RWPE2 (cell line): Measurements from ENCODE around the gene DIP2C.

Experiments
- ATAC-seq: fragments of 200-7000 bp; cut with Tn5 transposase; 3 replicates; pipeline ENCODE4 v1.9.1; 2021; ENCODE audit warnings: low read depth
- DNase-seq: peaks from one replicate; pipeline ENCODE4 v3.0.0-alpha.2; 2020; ENCODE audit warnings: low spot score
- H3K27ac ChIP-seq: fragments of 450-650 bp; 2 replicates; pipeline ENCODE4 v1.5.1; 2017; ENCODE audit warnings: mild to moderate bottlenecking; ENCODE audit not compliant: poor library complexity, severe bottlenecking
- H3K27me3 ChIP-seq: fragments of 250-450 bp; sonication (Bioruptor Pico); 2 replicates; pipeline ENCODE4 v1.5.1; 2021; ENCODE audit warnings: mild to moderate bottlenecking, moderate library complexity; ENCODE audit not compliant: insufficient read depth, poor library complexity, severe bottlenecking
- H3K36me3 ChIP-seq: fragments of 250-450 bp; sonication (Bioruptor Pico); 2 replicates; pipeline ENCODE4 v1.5.1; 2020; ENCODE audit warnings: low read depth, mild to moderate bottlenecking, moderate library complexity
- H3K4me1 ChIP-seq: fragments of 250-450 bp; sonication (Bioruptor Pico); 2 replicates; pipeline ENCODE4 v1.5.1; 2021; ENCODE audit warnings: mild to moderate bottlenecking, moderate library complexity; ENCODE audit not compliant: insufficient read depth, poor library complexity, severe bottlenecking
- H3K4me3 ChIP-seq: fragments of 250-450 bp; sonication (Bioruptor Pico); 2 replicates; pipeline ENCODE4 v1.5.1; 2021; ENCODE audit warnings: mild to moderate bottlenecking, moderate library complexity; ENCODE audit not compliant: severe bottlenecking
- H3K9me3 ChIP-seq: fragments of 250-450 bp; sonication (Bioruptor Pico); 2 replicates; pipeline ENCODE4 v1.5.1; 2021; ENCODE audit warnings: mild to moderate bottlenecking, moderate library complexity; ENCODE audit not compliant: severe bottlenecking
- TF ChIP-seq, protein P1 (sequence below): fragments of 450-650 bp; IDR thresholded peaks from one replicate; pipeline ENCODE4 v1.5.1; 2017; ENCODE audit warnings: mild to moderate bottlenecking, moderate library complexity; ENCODE audit not compliant: poor library complexity, severe bottlenecking

The DIP2C gene

GRCh38 chr10:608331-609261, 80.9 kb downstream of the DIP2C start:
- Histone ChIP-seq H3K9me3 (no peaks in the 10 kb centered on the region), H3K27me3 (no peaks in the 10 kb centered on the region), H3K36me3 (no peaks in the 10 kb centered on the region), H3K27ac (no peak overlapping the region), H3K4me3 (no peak overlapping the region), H3K4me1 (peaks cover 6% of the 10 kb centered on the region)
- no peak for ATAC-seq
- TF ChIP-seq, protein P1, sequence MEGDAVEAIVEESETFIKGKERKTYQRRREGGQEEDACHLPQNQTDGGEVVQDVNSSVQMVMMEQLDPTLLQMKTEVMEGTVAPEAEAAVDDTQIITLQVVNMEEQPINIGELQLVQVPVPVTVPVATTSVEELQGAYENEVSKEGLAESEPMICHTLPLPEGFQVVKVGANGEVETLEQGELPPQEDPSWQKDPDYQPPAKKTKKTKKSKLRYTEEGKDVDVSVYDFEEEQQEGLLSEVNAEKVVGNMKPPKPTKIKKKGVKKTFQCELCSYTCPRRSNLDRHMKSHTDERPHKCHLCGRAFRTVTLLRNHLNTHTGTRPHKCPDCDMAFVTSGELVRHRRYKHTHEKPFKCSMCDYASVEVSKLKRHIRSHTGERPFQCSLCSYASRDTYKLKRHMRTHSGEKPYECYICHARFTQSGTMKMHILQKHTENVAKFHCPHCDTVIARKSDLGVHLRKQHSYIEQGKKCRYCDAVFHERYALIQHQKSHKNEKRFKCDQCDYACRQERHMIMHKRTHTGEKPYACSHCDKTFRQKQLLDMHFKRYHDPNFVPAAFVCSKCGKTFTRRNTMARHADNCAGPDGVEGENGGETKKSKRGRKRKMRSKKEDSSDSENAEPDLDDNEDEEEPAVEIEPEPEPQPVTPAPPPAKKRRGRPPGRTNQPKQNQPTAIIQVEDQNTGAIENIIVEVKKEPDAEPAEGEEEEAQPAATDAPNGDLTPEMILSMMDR, result no peak
- no peak for DNase-seq

GRCh38 chr10:607545-608185, 81.8 kb downstream of the DIP2C start:
- Histone ChIP-seq H3K9me3 (no peaks in the 10 kb centered on the region), H3K27me3 (no peaks in the 10 kb centered on the region), H3K36me3 (no peaks in the 10 kb centered on the region), H3K4me1 (no peaks in the 10 kb centered on the region), H3K27ac (no peak overlapping the region), H3K4me3 (no peak overlapping the region)
- DNase-seq, result no peak
- TF ChIP-seq, protein P1, result no peak
- ATAC-seq, result no peak

GRCh38 chr10:606762-607544, 82.5 kb downstream of the DIP2C start:
- H3K36me3 ChIP-seq, result no peaks in the 10 kb centered on the region
- no peak overlapping the region for H3K4me3 ChIP-seq
- ATAC-seq (no peak), DNase-seq (no peak)
- TF ChIP-seq, protein P1, result no peak
- H3K9me3 ChIP-seq, result no peaks in the 10 kb centered on the region
- H3K27ac ChIP-seq, result no peak overlapping the region
- no peaks in the 10 kb centered on the region for H3K27me3 ChIP-seq
- no peaks in the 10 kb centered on the region for H3K4me1 ChIP-seq

- Histone ChIP-seq H3K27ac (no peak overlapping the region), H3K27me3 (no peaks in the 10 kb centered on the region), H3K4me1 (no peaks in the 10 kb centered on the region), H3K4me3 (no peak overlapping the region), H3K9me3 (no peaks in the 10 kb centered on the region), H3K36me3 (no peaks in the 10 kb centered on the region)
- no peak for DNase-seq
- TF ChIP-seq, protein P1, result no peak
- ATAC-seq, result no peak
Observed at GRCh38 chr10:605632-606325, 83.7 kb downstream of the DIP2C start.
